Gastrocnemius medialis (tissue), 4 donors: ENCODE results near the gene ANKRD30B. TPM values are rescaled to one million over a fixed set of nuclear protein-coding genes. Genes with fewer than 3 reads are reported as not detected.

ENCODE experiments used
- microRNA-seq, 2 donors: library from miRNA; unstranded; fragments of <30 nt; microRNA quantifications; one replicate each; pipeline ENCODE4, GENCODE V29; 2016; ENCODE audit warnings: borderline replicate concordance in 2 of 2
- total RNA-seq, 4 donors: library from RNA; depleted of rRNA; stranded (reverse); fragments of >200 nt; gene quantifications; one replicate each; pipeline versions ENCODE4 v1.1.0 to v1.2.3, GENCODE V29; 2016

Gene ANKRD30B
- total RNA-seq, 4 donors from 2014 or later = not detected

Small RNA genes within 50 kb of the gene (microRNA-seq; reads per million reads assigned to microRNA genes)
- gene MIR3156-2 = 0 reads per million in 2 donors

Other genes with a start within 250 kb of the ANKRD30B start
- gene POTEC, start 204.6 kb upstream of the ANKRD30B start, total RNA-seq = not detected